ENCODE results near the gene PDE4D.
"Not testable (repeated sequence)": the region's sequence is repeated elsewhere in the genome, so short reads cannot be mapped to it uniquely, and the experiment has no call there.

PDE4D gene

DNA sequence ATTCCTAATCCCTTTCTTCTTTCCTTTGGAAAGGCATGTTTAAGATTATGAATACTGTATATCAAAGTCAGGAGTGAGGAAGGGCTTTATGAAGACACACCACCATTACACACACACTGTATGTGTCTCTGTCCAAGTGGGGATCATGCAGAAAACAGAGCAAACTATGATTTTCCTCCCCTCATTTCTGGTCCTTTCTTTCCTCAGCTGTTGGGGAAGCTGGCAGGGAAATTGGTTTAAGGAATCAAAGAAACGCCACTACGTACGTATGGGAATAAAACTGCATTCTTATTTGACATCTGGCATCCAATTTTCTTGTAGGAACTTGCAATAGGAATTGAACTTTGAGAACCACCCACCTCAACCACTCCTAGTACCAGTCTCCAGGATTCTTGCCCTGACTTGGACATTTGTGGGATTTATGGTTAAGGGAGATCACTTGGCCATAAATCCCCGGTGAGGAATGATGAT, 125.8 kb downstream of the PDE4D start:
- no peak for DNase-seq

DNA sequence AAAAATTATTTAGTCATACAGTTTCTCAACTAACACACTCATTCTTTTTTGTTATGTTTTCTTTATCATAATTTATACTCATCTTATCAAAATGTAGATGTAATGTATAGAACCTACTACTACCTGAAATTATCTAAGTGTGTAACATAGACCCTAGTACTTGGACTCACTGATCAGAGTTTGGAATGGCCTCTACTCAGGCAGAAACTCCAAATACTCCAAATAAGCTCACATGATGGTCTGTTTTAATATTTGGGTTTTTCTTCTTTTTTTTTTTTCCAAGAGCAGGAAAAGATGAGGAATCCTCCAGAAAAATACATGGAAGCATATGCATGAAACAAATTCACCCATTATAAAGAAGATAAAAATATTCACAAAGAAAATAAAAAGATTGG, 126.3 kb downstream of the PDE4D start:
- no peak for DNase-seq

DNA sequence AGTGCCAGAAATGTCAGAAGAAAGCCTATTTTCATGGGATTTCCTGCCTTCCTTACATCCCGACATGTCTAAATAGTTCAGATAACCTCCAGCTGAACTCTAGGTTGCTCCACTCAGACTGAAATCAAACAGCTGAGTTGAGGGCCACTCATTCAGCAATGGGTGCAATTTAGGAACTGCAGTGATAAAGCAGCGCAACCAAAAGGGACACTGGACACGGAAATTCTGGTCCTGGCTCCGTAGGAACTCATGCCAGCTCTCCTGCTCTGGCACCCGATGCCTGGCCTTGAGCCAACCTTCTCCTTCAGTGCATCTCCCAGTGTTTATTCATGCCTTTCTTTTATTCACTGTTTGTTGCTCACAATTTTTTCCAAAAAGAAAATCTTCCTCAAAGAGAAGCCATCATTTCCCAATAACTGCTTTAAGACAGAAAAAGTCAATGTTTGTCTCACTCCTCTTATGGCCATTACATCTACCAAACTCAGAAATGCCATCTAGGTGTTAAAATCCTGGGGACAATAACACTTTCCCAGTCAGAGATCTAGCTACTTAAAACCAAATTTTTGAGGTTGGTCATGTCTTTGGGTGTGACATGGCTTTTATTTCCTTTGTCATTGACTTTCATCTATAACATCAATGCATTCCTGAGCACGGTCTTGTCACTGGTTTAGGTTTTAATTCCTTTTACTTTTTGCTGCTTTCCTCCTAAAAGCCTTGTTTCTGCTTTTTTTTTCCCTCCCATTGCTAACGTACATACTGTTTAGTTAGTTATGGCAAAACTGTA, 126.9 kb downstream of the PDE4D start:
- DNase-seq: no peak

DNA sequence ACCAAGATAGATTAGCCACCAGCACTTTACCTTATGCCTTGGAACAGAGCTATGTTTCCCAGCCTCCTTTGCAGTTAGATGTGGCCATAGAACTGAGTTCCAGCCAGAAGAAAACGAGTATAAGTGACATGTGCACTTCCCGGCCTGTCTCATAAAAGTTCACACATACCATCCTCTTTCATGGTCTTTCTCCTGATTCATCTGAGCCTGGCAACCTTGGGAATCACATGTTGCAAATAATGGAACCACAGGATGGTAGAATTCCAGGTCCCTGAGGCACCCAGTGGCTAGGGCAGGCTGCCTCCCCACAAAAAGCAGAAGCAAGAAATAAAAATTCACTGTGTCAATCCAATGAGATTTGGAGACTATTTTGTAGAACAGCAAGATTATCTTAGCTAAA, 128.1 kb downstream of the PDE4D start:
- DNase-seq: no peak

DNA sequence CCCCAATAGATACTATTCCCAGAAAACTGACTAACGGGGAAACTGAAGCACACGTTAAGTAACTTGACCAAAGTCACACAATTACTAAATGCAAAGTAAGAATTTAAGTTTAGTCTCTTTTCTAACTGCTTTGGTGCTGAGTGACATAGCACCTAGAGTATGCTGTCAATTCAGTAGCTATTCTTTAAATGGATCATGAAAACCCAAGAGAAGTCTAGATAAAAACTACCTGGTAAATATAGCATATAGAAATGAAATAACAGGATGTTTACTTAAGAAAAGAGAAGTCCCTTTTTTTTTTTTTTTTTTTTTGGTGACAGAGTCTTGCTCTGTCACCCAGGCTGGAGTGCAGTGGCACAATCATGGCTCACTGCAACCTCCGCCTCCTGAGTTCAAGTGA, 129.2 kb downstream of the PDE4D start:
- no peak for DNase-seq

DNA sequence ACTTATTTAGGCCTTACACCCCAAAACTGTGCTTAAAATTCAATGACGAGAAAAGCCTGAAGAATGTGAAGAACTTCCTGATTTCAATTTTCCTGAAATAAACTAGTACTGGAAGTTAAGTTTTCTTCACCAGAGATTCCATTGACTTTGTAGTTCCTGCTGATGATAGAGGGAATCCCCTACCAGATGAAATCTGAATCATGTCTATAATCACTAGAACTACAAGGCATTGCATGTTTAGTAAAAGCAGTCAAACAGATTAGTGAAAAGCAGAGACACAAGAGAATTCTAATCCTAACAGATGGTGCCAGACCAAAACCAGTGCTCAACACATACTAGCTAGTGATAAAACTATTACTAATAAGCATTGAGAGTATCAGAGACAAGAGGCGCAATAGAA, 130.0 kb downstream of the PDE4D start:
- no peak for DNase-seq

DNA sequence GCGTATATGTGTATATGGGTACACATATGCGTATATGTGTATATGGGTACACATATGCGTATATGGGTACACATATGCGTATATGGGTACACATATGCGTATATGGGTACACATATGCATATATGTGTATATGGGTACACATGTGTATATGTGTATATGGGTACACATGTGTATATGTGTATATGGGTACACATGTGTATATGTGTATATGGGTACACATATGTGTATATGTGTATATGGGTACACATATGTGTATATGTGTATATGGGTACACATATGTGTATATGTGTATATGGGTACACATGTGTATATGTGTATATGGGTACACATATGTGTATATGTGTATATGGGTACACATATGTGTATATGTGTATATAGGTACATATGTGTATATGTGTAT, 131.3 kb downstream of the PDE4D start:
- DNase-seq: not testable (repeated sequence)

DNA sequence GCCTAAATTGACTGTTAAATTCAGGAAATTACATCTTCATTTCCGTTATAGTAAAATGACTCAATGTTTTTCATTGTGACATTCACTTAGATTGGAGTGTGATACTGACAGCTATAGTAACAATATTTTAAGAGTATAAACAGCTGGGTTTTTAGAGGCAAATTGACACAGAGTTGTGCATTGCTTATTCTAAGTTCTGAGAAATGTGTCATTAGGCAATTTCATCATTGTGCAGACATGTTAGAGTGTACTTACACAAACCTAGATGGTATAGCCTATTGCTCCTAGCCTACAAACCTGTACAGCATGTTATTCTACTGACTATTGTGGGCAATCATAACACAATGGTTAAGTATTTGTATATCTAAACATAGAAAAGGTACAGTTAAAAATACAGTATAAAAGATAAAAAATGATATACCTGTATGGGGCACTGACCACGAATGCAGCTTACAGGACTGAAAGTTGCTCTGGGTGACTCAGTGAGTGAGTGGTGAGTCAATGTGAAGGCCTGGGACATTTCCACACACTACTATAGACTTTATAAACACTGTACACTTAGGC, 132.7 kb downstream of the PDE4D start:
- no peak for DNase-seq

DNA sequence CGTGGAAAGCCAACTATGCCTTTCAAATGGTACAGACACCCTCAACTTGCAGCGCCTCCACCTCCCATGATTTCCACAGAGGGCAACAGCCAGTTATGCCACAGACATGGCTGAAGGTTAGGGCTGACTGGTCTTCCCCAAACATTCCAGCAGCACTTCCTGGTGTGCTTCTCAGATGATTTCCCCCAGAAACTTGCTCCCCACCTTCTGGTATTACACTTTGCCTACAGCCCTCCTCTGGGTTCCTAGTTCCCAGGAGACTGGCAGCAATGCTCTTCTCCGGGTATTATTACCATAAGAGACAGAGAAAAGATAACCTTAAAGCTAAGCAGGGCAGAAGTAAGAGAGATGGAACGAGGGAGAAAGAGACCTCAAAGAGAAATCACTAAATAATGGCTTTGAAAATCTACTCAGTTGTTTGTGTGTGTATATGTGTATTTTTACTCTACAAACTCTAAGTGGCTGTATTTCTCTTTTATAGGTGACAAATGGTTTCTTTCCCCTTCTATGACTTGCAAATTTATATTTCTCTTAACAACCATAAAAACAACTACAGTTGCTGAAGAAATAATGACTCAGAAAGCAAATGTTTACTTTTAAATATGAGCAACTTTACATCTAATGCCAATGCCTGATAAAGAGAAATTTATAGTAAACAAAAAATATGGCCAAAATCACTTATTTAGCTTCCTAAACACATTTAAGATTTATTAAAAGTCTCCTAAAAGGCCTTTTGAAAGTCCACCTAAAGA, 133.8 kb downstream of the PDE4D start:
- DNase-seq: no peak

DNA sequence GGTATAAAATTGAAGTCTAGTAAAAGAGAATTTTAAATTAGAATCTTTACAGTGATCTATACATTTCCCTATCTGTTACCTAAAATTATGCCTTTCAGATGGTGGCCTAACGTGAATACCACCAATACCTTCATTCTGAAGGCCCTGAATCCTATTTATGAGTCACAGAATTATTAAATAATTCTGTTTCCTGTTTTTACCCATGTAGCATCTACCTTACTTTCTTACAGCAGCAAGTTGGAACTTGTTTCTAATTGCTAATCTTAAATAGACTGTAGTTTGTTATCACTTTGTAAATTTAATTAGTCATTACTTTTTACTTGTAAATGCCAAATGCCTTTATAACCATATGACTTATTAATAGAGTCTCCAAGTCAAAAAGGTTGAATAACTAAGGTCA, 135.0 kb downstream of the PDE4D start:
- DNase-seq: no peak

DNA sequence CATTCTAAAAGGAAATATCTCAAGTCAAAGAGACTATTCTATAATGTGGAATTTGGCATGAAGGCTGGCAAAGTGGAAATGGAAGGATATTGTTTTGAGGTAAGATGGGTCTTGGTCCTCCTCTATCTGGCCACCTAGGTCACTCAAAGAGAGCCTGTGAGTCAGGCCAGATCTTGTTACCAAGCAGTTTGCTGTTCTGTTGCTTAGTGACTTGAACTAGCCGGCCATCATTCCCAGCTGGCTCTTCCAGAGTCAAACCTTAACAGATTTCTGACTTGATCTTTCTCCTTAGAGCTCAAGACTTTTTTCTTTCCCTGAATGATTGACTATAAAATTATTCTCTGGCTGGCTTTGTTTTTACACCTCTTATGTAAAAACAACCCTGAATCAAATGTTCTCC, 136.1 kb downstream of the PDE4D start:
- DNase-seq: no peak

DNA sequence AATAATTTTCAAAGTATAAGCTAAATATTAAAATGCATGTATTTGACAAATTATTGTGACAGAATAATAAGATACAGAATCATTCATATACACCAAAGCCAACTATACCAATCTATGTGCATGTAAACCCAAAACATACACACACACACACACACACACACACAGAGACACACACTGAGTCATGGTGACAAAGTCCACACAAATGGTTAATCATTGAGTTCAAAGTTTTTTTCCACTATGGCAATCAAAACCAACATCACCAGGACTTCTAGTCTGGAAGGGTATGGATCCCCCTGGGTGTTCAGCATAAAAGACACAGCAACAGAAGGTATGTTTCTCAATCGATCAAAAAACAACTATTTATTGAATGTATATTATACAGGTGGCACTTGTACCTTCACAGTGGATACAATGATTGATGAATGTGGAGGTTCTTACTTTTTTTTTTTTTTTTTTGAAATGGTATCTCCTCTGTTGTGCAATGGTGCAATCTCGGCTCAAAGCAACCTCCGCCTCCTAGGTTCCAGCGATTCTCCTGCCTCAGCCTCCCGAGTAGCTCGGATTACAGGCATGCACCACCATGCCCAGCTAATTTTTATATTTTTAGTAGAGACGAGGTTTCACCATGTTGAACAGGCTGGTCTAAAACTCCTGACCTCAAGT, 137.0 kb downstream of the PDE4D start:
- no peak for DNase-seq

DNA sequence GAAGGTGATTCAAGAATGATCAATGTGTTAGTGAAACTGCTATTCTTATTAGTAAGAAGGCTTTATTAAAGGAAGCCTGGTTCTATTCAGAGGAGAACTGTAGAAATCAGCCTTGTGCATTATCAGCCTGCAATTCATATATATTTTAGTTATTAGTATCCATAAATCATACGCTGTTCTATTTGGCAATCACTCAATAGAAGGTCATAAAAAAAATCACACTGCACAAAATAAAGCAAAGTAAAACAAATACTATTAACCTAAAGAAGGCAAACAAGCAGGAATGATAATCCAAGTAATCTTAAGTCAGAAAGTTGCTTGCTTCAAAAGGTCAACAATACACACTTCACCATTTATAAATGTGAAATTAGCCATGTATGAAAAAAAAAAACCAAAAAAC, 138.1 kb downstream of the PDE4D start:
- DNase-seq: no peak

DNA sequence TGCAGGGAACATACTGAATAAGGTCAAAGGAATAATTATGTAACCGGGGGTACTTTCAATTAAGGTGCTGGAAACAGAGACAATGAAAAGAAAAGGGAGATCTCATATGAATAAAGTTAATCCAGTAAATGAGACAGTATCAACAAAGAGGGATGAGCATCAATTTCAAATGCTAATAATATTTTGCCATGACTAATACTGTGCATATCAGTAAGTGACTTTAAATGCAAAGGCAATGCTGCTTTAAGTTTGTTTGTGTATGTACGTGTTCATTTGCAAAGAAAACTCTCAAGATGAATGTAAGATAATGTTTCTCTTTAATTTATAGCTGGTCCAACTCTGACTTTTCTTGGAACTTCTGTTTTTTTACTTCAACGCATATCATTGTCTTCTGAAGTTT, 139.9 kb downstream of the PDE4D start:
- DNase-seq: no peak

DNA sequence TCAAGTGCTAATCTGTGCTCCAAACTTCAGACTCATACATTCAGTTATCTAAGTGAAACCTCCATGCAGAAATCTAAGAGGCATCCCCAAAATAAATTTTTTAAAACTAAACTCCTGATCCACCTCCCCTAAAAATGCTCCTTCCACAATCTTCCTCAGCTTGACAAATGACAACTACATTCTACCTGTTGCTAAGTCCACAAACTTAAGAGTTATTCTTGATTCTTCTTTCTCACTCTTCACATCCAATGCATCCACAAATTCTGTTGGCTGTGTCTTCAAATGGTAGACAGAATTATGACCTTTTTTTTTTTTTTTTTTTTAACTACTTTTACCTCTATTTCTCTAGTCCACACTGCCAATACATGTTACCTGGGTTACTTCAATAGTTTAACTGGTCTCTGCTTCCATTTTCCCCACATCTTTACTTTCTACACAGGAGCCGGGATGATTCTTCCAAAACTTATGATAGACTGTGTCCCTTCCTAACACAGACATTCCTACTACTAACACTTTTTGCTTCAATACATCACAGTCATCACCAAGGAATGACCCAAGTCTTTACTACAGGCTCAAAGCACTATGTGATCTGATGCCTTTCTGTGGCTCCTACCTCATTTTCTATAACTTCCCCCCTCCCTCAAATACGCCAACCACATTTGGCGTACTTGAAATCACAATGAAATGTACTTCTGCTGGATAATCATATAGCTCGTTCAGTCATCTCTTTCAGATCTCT, 143.6 kb downstream of the PDE4D start:
- DNase-seq: no peak

DNA sequence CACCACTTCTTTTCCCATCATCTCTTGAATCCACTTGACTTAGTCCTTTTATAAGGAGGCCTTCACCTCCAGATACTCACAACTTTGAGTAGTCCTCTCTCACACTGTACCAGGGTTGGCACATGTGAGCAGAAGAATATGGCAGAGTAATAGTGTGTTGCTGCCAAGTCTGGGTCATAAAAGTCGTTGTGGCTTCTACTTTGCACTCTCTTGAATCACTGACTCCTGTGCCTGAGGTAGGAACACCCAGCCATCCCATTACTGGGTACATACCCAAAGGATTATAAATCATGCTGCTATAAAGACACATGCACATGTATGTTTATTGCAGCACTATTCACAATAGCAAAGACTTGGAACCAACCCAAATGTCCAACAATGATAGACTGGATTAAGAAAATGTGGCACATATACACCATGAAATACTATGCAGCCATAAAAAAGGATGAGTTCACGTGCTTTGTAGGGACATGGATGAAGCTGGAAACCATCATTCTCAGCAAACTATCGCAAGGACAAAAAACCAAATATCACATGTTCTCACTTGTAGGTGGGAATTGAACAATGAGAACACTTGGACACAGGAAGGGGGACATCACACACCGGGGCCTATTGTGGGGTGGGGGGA, 145.4 kb downstream of the PDE4D start:
- DNase-seq: not testable (repeated sequence)

DNA sequence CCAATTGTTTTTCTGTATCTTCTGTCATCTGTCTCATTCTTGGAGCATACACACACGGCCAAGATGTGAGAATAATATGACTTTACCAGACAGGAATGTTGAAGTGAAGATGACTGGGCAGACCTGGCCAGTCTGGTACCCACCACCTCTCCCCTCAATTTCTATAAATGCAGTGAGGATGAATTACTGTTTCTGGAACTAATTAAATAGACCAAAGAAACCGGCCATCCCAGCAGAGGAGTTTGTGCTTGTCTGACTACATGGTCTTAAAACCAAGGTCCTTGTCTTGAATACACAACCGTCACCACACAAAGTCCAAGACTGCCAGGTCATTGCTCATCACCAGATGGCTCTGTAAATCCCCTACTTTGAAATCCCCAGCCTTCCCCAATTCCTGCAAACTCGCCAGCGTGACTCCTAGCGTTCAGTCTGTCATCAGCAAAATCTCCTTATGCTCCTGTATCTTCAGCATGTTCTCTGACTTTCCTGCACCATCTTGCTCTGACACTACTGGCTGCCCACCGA, 147.2 kb downstream of the PDE4D start:
- no peak for DNase-seq

DNA sequence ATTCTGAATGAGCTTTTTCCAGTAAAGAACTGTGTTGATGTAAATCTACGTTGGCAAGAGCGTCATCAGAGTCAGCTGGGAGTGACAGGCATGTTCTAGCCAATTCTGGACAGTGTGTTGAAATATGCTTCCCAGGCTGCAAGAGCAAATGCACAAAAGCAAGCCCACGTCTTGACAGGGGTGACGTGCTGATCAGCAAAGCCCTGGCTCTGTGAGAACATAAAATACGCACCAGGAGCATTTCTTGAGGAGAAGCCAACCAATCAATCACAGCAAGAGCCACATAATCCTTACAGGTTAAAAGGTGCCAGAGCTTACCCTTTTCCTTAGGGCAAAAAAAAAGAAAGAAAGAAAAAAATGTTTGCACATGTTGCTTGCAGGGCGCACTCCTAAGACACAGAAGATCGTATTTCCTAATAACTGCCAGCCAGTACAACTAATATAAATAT, 148.1 kb downstream of the PDE4D start:
- DNase-seq: peak; percentile 37

DNA sequence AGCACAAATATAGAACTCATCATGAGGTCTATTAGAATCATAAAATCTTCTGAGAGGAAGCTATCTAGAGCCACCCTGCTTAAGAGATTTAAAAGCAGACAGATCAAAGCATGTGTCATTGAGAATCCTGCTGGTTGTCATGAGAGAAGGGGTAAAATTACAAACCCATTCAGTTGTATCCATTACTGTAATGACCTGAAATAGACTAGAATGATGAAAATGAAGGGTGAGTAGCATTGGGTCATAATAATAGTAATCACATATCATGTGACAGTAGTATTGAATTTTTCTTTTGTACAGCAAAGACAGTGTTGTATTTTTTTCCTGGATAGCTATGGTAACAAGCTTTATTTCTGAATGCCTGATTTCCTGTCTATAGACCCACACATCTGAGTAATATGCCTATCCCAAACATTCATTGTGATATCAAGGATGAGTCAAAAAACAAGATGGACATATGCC, 149.0 kb downstream of the PDE4D start:
- no peak for DNase-seq

DNA sequence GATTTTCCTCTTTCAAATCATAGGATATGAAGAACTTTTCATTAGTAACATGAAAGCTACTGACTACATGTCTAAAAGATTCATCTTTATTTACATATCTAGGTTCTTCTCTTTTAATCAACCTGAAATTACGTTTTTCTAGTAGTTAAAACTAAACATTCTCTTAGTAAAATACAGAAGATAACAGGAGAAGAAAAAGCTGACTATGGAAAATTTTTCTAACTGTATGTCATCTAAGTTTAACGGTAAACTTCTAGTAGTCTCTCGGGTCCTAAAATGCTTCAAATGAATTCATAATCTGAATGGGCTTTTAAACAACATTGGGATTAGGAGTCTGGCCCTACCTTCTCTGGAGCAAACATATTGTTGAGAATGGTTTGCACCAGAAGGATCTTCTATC, 151.9 kb downstream of the PDE4D start:
- DNase-seq: no peak

DNA sequence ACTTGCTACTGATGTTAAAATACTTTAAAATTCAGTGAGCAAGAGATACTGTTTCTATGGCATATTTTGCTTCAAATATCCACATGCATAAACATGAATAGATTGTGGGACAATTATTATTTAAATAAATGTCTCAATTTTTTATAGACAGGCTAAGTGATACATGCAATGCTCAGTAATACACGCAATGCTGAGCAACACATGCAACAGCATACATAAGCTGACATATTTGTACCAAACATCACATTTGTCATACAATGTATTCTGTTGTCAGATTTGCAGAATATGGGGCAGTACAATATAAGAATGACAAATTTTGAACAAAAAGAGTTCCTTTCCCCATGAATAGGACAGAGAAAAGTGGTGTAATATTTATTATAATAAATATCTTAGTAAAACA, 155.5 kb downstream of the PDE4D start:
- DNase-seq: no peak

DNA sequence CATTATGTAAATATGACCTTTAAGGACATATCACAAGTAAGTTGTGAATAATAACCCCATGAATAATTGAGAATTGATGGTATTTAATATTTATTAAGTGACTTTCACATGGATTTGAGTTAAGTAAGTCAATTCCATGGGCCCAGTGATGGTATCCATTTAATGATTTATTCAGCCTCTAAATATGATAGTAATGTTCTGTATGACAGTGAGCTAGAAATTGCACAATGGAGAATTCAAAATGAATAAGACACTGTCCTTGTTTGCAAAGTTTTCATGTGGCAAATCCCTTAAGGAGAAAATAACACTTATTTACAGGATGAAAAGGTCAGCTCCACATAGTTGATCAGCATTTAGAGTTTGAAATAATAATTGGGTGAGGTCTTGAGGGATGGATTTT, 160.7 kb downstream of the PDE4D start:
- DNase-seq: no peak

All from femur (tissue), 1 donor.